ENCODE data around the gene TLCD4.
"Not testable (repeated sequence)": the region's sequence is repeated elsewhere in the genome, so short reads cannot be mapped to it uniquely, and the experiment has no call there.

Gene TLCD4

GRCh38 chr1:95096218-95096841 is 20.8 kb upstream of the TLCD4 start:
- DNase-seq: no peak

DNA sequence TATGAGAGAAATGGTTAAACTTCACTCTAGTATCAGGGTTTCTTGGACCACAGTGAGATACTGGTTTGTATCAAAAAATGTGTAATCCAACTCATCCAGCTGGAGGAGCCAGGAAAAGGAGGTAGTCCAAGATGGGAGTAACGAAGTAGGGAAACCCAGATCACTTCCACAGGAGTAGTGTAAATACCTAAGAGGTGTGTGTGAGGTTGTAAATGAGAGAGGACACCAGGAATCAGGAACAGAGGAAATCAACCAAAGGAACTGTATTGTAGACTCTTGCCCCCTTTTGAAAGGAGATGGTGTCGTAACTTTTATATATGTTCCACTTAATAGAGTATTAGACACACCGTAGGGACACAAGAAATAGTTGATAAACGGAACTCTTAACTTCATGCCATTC is 19.7 kb upstream of the TLCD4 start:
- DNase-seq: no peak

DNA sequence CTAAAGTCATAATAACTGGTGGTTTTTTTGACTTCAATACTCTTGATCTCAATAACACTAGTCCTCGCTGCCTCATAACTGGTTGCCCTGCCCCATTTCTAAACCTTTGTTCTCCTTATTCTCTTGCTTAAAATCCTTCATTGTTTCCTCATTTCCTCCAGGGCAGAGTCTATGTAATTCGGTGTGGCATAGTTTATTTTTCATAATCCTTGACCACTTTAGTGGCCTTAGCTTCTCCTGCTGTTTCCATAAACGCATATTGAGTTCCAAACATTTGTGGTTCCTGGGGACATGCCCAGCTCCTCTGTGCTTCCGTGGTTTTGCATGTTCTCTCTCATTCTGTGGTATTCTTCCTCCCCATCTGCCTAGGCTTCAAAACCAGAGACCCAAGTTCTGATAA is 19.0 kb upstream of the TLCD4 start:
- DNase-seq: no peak

DNA sequence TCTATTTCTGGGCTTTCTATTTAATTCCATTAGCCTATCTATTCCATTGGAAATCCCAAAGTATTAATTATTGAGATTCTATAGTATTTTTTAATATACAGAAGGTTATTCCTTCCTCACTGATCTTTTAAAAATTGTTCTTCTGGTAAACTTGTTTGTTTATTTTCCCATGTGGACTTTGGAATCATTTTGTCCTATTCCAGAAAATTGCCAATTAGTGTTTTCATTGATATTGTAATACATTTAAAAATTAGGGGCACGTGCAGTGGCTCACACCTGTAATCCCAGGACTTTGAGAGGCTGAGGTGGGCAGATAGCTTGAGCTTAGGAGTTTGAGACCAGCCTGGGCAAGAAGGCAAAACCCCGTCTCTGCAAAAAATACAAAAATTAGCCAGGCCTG is 8.4 kb upstream of the TLCD4 start:
- DNase-seq: no peak

DNA sequence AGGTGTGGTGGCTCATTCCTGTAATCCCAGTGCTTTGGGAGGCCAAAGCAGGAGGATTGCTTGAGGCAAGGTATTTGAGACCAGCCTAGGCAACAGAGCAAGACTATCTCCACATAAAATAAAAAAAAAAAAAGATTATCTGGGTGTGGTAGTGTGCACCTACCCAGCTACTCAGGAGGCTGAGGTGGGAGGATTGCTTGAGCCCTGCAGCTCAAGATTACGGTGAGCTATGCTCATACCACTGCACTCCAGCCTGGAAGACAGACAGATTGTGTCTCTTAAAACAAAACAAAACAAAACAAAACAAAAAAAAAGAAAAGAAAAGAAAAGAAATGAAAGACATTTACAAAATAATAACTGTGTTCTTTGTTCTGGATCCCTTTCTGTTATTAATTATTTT is 6.1 kb upstream of the TLCD4 start:
- no peak for DNase-seq

DNA sequence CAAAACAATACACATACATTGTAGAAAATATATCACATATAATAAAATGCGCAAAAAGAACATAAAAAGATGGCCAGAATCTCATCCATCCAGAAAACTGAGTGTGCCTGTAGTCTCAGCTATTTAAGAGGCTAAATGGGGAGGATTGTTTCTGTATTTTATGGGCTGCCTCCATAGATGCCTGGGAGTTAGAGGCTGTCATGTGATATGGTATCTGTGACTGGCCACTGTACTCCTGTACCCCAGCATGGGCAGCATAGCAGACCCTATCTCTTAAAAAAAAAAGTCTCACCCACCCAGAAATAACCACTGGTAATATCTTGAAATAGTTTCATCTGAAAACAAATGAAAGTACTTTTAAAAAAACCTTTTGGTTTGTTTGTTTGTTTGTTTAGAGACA is 3.5 kb upstream of the TLCD4 start:
- no peak for DNase-seq

- no peak for DNase-seq
Measured at GRCh38 chr1:95115708-95116137, 1.4 kb upstream of the TLCD4 start.

DNA sequence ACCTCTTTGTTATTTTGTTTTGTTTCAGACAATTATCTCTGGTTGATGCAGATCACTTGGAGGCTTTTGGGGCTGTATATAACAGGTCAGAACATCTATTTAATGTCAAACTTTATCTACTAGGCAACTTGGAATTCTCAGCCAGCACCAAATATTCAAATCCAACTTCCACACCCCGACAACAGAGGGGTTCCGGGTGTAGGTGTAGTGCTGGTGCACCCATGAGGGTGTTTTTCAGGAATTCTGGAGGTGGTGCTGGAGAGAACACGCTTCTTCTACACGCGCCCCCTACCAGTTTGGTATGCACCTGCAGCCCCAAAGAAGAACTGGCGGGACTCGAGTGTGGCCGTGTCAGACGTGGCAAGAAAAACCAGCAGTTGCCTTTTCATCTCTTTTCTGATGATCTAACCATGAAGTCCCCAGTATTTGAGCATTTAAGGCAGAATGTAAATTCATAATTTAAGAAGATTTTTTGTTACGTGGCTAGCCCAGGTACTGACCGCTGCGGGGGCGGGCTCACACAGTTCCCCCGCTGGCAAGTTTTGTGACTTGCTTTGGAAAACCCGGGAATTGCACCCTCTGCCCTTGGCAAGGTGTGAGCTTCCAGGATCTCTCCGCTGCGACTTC is 462 bp upstream of the TLCD4 start:
- DNase-seq: no peak

DNA sequence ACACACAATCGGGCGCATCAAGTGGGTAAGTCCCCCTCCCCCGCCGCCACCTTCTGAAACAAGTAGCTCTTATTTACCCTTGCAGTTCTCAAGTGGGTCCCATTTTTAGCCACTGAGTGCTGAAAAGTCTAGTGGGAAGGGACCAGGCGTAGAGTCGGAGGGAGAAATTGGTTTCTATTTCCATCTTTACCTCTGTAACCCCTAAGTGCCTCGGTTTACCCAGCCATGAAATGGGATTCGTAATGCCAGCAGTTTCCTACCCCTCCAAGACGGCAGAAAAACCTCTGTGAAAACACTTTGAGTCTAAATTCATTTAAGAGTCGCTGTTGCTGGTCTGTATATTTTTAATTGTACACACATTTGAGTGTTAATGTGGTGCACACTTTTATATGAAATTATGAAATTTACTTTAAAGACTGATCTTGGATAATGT is 928 bp downstream of the TLCD4 start:
- no peak for DNase-seq

DNA sequence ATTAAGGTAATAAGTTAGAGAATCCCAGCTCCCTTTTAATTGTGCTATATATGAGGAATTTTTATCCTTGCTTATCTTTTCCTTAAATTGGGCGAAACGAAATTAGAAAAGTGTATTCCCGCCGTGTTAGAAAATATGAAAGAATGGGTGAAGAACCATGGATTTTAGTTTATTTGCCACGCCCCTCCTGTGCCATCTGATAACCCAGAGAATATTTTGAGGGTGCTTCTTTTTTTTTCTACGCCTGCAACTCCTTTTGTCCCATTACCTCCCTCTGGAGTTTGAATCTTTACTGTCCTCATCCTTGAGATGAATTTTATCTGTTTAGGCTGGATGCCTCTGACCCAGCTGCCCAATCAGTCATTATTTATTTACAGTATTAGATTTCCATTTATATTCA is 1.6 kb downstream of the TLCD4 start:
- DNase-seq: no peak

- no peak for DNase-seq
Measured at GRCh38 chr1:95119273-95119672, 2.1 kb downstream of the TLCD4 start.

- no peak for DNase-seq
Measured at GRCh38 chr1:95122151-95122697, 5.1 kb downstream of the TLCD4 start.

DNA sequence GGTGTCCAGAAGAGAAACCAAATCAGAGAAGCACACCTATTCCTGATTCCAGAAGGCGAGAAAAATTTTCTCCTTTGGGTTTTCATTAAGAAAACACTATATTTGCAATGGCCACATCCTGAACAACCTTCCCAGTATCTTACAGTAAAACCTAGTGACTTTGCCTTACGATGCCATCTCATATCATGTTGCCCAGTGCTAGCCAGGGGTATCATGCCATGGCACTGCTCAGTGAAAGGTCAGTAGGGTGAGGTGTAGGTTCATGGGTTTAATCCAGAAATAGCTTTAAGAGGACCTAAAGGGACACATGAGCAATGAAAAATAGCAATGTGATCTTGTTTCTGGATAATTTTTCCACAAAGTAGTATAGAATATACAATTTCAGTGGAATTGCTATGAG is 7.2 kb downstream of the TLCD4 start:
- DNase-seq: no peak

GRCh38 chr1:95126366-95126765 is 9.2 kb downstream of the TLCD4 start:
- DNase-seq: no peak

GRCh38 chr1:95126846-95127245 is 9.7 kb downstream of the TLCD4 start:
- DNase-seq: no peak

GRCh38 chr1:95127380-95127779 is 10.2 kb downstream of the TLCD4 start:
- no peak for DNase-seq

DNA sequence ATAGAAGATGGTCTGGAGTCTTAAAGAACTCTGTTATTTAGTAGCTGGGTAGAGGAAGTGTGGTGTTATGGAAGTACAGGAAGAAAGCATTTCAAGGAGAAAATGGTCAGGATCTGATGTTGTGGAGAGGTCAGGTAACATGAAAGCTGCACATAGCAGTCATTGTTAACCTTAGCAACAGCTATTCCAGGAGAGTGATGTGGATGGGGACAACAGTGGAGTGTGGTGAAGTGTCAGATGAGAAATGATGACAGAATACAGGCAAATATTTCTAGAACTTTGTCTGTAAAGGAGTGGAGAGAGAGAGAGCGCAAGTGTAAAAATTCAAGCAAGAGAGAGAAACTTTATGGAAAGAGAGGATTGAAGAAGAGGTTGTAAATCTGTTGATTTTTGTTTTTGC is 15.6 kb downstream of the TLCD4 start:
- no peak for DNase-seq

- no peak for DNase-seq
Measured at GRCh38 chr1:95133687-95134086, 16.5 kb downstream of the TLCD4 start.

DNA sequence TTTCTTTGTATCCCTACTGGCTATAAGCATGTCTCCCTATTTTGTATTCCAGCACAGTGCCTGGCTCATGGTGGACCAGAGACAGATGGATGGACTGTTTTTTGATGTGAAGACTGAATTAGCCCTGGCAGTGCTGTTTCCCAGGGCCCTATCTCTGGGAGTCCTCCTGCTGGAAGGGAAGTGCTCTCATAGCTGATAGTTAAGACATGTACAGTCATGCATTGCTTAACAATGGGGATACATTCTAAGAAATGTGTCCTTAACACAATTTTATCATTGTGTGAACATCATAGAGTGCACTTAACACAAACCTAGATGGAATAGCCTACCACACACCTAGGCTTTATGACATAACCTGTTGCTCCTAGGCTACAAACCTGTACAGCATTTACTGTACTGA is 21.1 kb downstream of the TLCD4 start:
- DNase-seq: no peak

- DNase-seq: no peak
Measured at GRCh38 chr1:95139039-95139438, 21.9 kb downstream of the TLCD4 start.

- DNase-seq: no peak
Measured at GRCh38 chr1:95140791-95141190, 23.6 kb downstream of the TLCD4 start.

DNA sequence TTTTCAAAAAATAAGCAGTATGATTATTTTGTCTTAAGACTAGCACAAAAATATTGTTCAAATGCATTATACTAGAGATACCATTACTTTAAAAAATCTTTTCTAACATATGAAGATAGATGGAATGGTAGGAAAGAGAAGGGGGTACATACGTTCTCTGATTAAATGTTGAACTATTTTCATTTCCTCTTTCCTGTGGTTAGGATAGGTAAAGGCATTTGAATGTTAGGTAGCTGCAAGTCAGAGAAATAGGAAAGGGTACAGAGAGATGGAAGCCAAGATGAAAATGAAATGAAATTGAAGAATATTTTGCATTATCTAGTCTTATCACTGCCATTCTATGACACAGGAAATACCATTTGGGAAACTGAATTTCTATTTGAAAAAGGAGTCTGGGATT is 28.3 kb downstream of the TLCD4 start:
- DNase-seq: no peak

DNA sequence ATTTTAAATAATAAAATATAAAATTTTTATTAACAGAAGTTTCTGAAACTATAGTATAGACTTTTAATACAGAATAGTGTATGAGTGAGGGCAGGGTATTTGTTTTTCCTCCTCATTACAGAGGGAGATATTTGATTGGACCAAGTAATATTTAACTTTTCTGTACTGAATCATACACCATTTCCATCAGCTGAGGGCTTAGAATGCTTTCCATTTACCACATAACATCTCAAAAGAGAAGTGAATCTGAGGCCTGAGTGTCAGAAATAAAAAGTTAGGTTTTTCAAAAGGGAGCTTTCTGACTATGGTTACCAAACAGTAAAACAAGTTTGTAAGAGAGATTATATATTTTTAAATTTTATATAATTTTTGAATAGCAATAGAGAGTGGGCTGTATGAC is 29.5 kb downstream of the TLCD4 start:
- no peak for DNase-seq

GRCh38 chr1:95154096-95154495 is 36.9 kb downstream of the TLCD4 start:
- no peak for DNase-seq

DNA sequence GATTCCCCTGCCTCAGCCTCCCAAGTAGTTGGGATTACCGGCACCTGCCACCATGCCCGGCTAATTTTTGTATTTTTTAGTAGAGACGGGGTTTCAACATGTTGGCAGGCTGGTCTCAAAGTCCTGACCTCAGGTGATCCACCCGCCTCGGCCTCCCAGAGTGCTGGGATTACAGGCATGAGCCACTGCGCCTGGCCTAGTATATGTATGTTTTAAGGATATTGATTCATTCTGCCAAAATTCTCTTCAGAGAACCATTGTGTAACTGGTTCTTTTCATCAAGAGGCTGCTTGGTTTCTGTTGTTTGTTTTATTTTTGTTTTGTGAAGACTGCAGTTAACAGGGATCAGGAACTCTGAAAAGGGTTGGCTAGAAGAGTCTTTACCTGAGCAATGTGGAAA is 48.4 kb downstream of the TLCD4 start:
- DNase-seq: not testable (repeated sequence)
